SHP77 treated with DMSO at 0.1 percent for 48 hours (cell line): ENCODE results near the gene TAS2R10.
"Not testable (repeated sequence)": the region's sequence is repeated elsewhere in the genome, so short reads cannot be mapped to it uniquely, and the experiment has no call there.

Experiments
- DNase-seq: peaks from one replicate; lab custom pipeline; 2025; lab: John Stamatoyannopoulos, UW

TAS2R10 gene

GRCh38 chr12:10826258-10826657 lies at the start of gene TAS2R10:
TSS of gene TAS2R10 (minus strand) at chr12:10826358. CDS start at chr12:10826269, 89 bp downstream.
- DNase-seq, result no peak

GRCh38 chr12:10873378-10873777 lies 47.2 kb upstream of the TAS2R10 start:
- no peak for DNase-seq

GRCh38 chr12:10867381-10867780 lies 41.2 kb upstream of the TAS2R10 start:
- DNase-seq, result no peak

GRCh38 chr12:10863512-10864218 lies 37.5 kb upstream of the TAS2R10 start:
- no peak for DNase-seq

- no peak for DNase-seq
These were observed 35.2 kb upstream of the TAS2R10 start for GRCh38 chr12:10861366-10861765.

GRCh38 chr12:10855807-10856206 lies 29.6 kb upstream of the TAS2R10 start:
- no peak for DNase-seq

- DNase-seq, result no peak
These were observed 27.6 kb upstream of the TAS2R10 start for GRCh38 chr12:10853776-10854175.

- DNase-seq, result no peak
These were observed 25.2 kb upstream of the TAS2R10 start for GRCh38 chr12:10851243-10851858.

- DNase-seq, result no peak
These were observed 23.3 kb upstream of the TAS2R10 start, which contains the start of gene PRR4 for GRCh38 chr12:10849425-10849878. TSS of gene PRR4 (minus strand) at chr12:10849475. CDS start at chr12:10849437, 38 bp downstream.

GRCh38 chr12:10847744-10848143 lies 21.6 kb upstream of the TAS2R10 start:
- DNase-seq, result no peak

- DNase-seq, result no peak
These were observed 16.7 kb upstream of the TAS2R10 start for GRCh38 chr12:10842862-10843261.

GRCh38 chr12:10838461-10838860 lies 12.3 kb upstream of the TAS2R10 start:
- no peak for DNase-seq

GRCh38 chr12:10829994-10830393 lies 3.8 kb upstream of the TAS2R10 start:
- DNase-seq, result no peak

- no peak for DNase-seq
These were observed 1.2 kb downstream of the TAS2R10 start for GRCh38 chr12:10824957-10825356.

GRCh38 chr12:10811883-10812536 lies 14.1 kb downstream of the TAS2R10 start:
- DNase-seq, result no peak

- no peak for DNase-seq
These were observed 16.1 kb downstream of the TAS2R10 start, which contains the start of gene TAS2R9 for GRCh38 chr12:10810068-10810467. TSS of gene TAS2R9 (minus strand) at chr12:10810168. CDS start at chr12:10810075, 93 bp downstream.

GRCh38 chr12:10807186-10807585 lies 19.0 kb downstream of the TAS2R10 start, which contains the start of gene TAS2R8:
TSS of gene TAS2R8 (minus strand) at chr12:10807286. CDS start at chr12:10806980, 306 bp downstream.
- no peak for DNase-seq

- no peak for DNase-seq
These were observed 23.6 kb downstream of the TAS2R10 start, which contains the start of gene TAS2R7 for GRCh38 chr12:10802587-10802986. TSS of gene TAS2R7 (minus strand) at chr12:10802627. CDS start at chr12:10802570, 57 bp downstream.

GRCh38 chr12:10801741-10802140 lies 24.4 kb downstream of the TAS2R10 start:
- DNase-seq, result no peak

GRCh38 chr12:10794222-10794621 lies 31.9 kb downstream of the TAS2R10 start:
- DNase-seq, result no peak

- DNase-seq, result not testable (repeated sequence)
These were observed 34.4 kb downstream of the TAS2R10 start for GRCh38 chr12:10791769-10792168.

- no peak for DNase-seq
These were observed 42.9 kb downstream of the TAS2R10 start for GRCh38 chr12:10783252-10783651.

- no peak for DNase-seq
These were observed 47.1 kb downstream of the TAS2R10 start for GRCh38 chr12:10779103-10779502.
